H9 (cell line): ENCODE measurements around the gene NEK8. TPM values are rescaled to one million over a fixed set of nuclear protein-coding genes. Genes with fewer than 3 reads are reported as not detected.
A peak's percentile ranks its signal among the peaks of the same experiment; 100 is the strongest.

ENCODE experiments used
- DNase-seq: peaks from one replicate; pipeline ENCODE4 v3.0.0-alpha.2; 2017
- H2AFZ ChIP-seq: one replicate; pipeline ENCODE4 v1.6.1; 2013; ENCODE audit warnings: mild to moderate bottlenecking, low read length, control low read depth, moderate library complexity
- H2AK5ac ChIP-seq: 2 replicates; pipeline ENCODE4 v1.6.1; 2013; ENCODE audit warnings: low read length, control low read depth, mixed read lengths; ENCODE audit not compliant: insufficient read length
- H2BK120ac ChIP-seq: one replicate; pipeline ENCODE4 v1.6.1; 2013; ENCODE audit warnings: low read depth, mild to moderate bottlenecking, low read length, control low read depth, inconsistent platforms; ENCODE audit not compliant: poor library complexity, severe bottlenecking
- H2BK12ac ChIP-seq: 2 replicates; pipeline ENCODE4 v1.6.1; 2013; ENCODE audit warnings: low read length, control low read depth, mixed read lengths, low read depth; ENCODE audit not compliant: insufficient read length
- H2BK15ac ChIP-seq: 2 replicates; pipeline ENCODE4 v1.6.1; 2013; ENCODE audit warnings: low read depth, low read length, control low read depth
- H2BK20ac ChIP-seq: one replicate; pipeline ENCODE4 v1.6.1; 2013; ENCODE audit warnings: low read depth, mild to moderate bottlenecking, low read length, control low read depth, inconsistent platforms; ENCODE audit not compliant: poor library complexity, severe bottlenecking
- H2BK5ac ChIP-seq: 2 replicates; pipeline ENCODE4 v1.6.1; 2013; ENCODE audit warnings: low read length, control low read depth, mixed read lengths; ENCODE audit not compliant: insufficient read length
- H3K14ac ChIP-seq: 2 replicates; pipeline ENCODE4 v1.6.1; 2013; ENCODE audit warnings: low read length, control low read depth; ENCODE audit not compliant: insufficient read depth
- H3K18ac ChIP-seq: 2 replicates; pipeline ENCODE4 v1.6.1; 2013; ENCODE audit warnings: low read depth, mild to moderate bottlenecking, mixed read lengths, low read length, control low read depth; ENCODE audit not compliant: insufficient read length
- H3K23ac ChIP-seq: 2 replicates; pipeline ENCODE4 v1.6.1; 2013; ENCODE audit warnings: low read length, control low read depth, mixed read lengths, low read depth; ENCODE audit not compliant: insufficient read length
- H3K23me2 ChIP-seq: 2 replicates; pipeline ENCODE4 v1.6.1; 2013; ENCODE audit warnings: low read depth, mild to moderate bottlenecking, mixed read lengths, low read length, control low read depth; ENCODE audit not compliant: insufficient read length, poor library complexity, severe bottlenecking
- H3K27ac ChIP-seq: 2 replicates; pipeline ENCODE4 v1.5.1; 2013; ENCODE audit warnings: low read length, control low read depth, mixed read lengths, low read depth; ENCODE audit not compliant: insufficient read length
- H3K27me3 ChIP-seq: 2 replicates; pipeline ENCODE4 v1.6.1; 2013; ENCODE audit warnings: low read length, control low read depth, inconsistent platforms; ENCODE audit not compliant: insufficient read depth
- H3K4ac ChIP-seq: 2 replicates; pipeline ENCODE4 v1.6.1; 2013; ENCODE audit warnings: low read depth, mild to moderate bottlenecking, control low read depth, inconsistent platforms, low read length, moderate library complexity
- H3K4me1 ChIP-seq: 2 replicates; pipeline ENCODE4 v1.6.1; 2013; ENCODE audit warnings: low read length, control low read depth, inconsistent platforms; ENCODE audit not compliant: insufficient read depth
- H3K4me2 ChIP-seq: 2 replicates; pipeline ENCODE4 v1.6.1; 2013; ENCODE audit warnings: low read length, control low read depth, mixed read lengths; ENCODE audit not compliant: insufficient read length, insufficient read depth
- H3K56ac ChIP-seq: 2 replicates; pipeline ENCODE4 v1.6.1; 2013; ENCODE audit warnings: low read depth, mild to moderate bottlenecking, mixed read lengths, low read length, control low read depth; ENCODE audit not compliant: insufficient read length
- H3K79me1 ChIP-seq: 2 replicates; pipeline ENCODE4 v1.6.1; 2013; ENCODE audit warnings: low read depth, mild to moderate bottlenecking, moderate library complexity, low read length, control low read depth, inconsistent platforms; ENCODE audit not compliant: insufficient read depth, poor library complexity, severe bottlenecking
- H3K79me2 ChIP-seq: 2 replicates; pipeline ENCODE4 v1.6.1; 2013; ENCODE audit warnings: low read length, control low read depth, inconsistent platforms; ENCODE audit not compliant: insufficient read depth
- H3K9ac ChIP-seq: 2 replicates; pipeline ENCODE4 v1.6.1; 2013; ENCODE audit warnings: low read length, control low read depth, mixed read lengths; ENCODE audit not compliant: insufficient read length; ENCODE audit errors: extremely low read depth
- H3K9me3 ChIP-seq: one replicate; pipeline ENCODE4 v1.6.1; 2013; ENCODE audit warnings: low read depth, low read length, inconsistent platforms; ENCODE audit not compliant: control insufficient read depth
- H3T11ph ChIP-seq: one replicate; pipeline ENCODE4 v1.6.1; 2013; ENCODE audit warnings: mild to moderate bottlenecking, low read length, control low read depth, inconsistent platforms
- H4K20me1 ChIP-seq: one replicate; pipeline ENCODE4 v1.6.1; 2013; ENCODE audit not compliant: control insufficient read depth, insufficient read length, insufficient read depth
- H4K5ac ChIP-seq: 2 replicates; pipeline ENCODE4 v1.6.1; 2013; ENCODE audit warnings: low read depth, mild to moderate bottlenecking, mixed read lengths, low read length, control low read depth; ENCODE audit not compliant: insufficient read length
- H4K8ac ChIP-seq: replicated peaks from 2 replicates; pipeline ENCODE4 v1.6.1; 2013; ENCODE audit warnings: low read length, control low read depth, mixed read lengths, low read depth; ENCODE audit not compliant: insufficient read length
- H4K91ac ChIP-seq: 2 replicates; pipeline ENCODE4 v1.6.1; 2013; ENCODE audit warnings: low read depth, mild to moderate bottlenecking, moderate library complexity, mixed read lengths, low read length, control low read depth; ENCODE audit not compliant: insufficient read length
- H3K27ac Mint-ChIP-seq, 3 experiments: 2 replicates in 2 of 3; 3 replicates in 1 of 3; pipeline ENCODE4 v1.8.0; 2020 to 2021; ENCODE audit warnings: mixed read lengths in 3 of 3, mild to moderate bottlenecking in 1 of 3, moderate library complexity in 1 of 3
- H3K27me3 Mint-ChIP-seq: 2 replicates; pipeline ENCODE4 v1.8.0; 2021; ENCODE audit warnings: low read depth, mild to moderate bottlenecking, moderate library complexity, mixed read lengths
- H3K36me3 Mint-ChIP-seq, 3 experiments: 2 replicates in 2 of 3; 3 replicates in 1 of 3; pipeline ENCODE4 v1.8.0; 2020 to 2021; ENCODE audit warnings: low read depth in 3 of 3, mixed read lengths in 3 of 3; ENCODE audit not compliant: insufficient read depth in 1 of 3
- H3K4me1 Mint-ChIP-seq, 2 experiments: 2 replicates each; pipeline ENCODE4 v1.8.0; 2020; ENCODE audit warnings: mixed read lengths in 2 of 2
- H3K4me3 Mint-ChIP-seq, 2 experiments: 2 replicates in 1 of 2; 3 replicates in 1 of 2; pipeline ENCODE4 v1.8.0; 2020 to 2021; ENCODE audit warnings: mild to moderate bottlenecking in 2 of 2, mixed read lengths in 2 of 2, moderate library complexity in 1 of 2
- H3K9me3 Mint-ChIP-seq, 2 experiments: 2 replicates in 1 of 2; 3 replicates in 1 of 2; pipeline ENCODE4 v1.8.0; 2020; ENCODE audit warnings: mild to moderate bottlenecking in 2 of 2, mixed read lengths in 2 of 2, moderate library complexity in 1 of 2
- CTCF ChIP-seq: fragments of 200-600 bp; sonication (generic); conservative IDR thresholded peaks from 3 replicates; pipeline ENCODE4 v1.8.0; 2021; ENCODE audit warnings: antibody characterized with exemption, mild to moderate bottlenecking
- WGBS: extraction: QIAGEN DNeasy Blood & Tissue Kit; methylation state at CpG from one replicate; pipeline ENCODE4 v1.1.7; 2013; ENCODE audit warnings: missing lambda C conversion rate, low lambda C conversion rate, mixed read lengths; ENCODE audit not compliant: insufficient read length; ENCODE audit errors: extremely low coverage; 5-methylcytosine and 5-hydroxymethylcytosine counted together
- total RNA-seq: library from RNA; stranded (reverse); gene quantifications from 2 replicates; pipeline ENCODE4 v1.2.1, GENCODE V29; 2021

Gene NEK8
- total RNA-seq, 1 experiment from 2014 or later, result 18.8 TPM

- no peak for DNase-seq
- H4K91ac ChIP-seq, result no peak within 1 kb of the TSS
- H3K4me2 ChIP-seq, result peak within 1 kb of the TSS; percentile 66
- H3K14ac ChIP-seq, result peak within 1 kb of the TSS; percentile 94
- H4K8ac ChIP-seq, result no peak within 1 kb of the TSS
- H3K27ac ChIP-seq, result peak within 1 kb of the TSS; percentile 68
- H3K9me3 Mint-ChIP-seq, result no peaks in the 10 kb centered on the region
- no peak within 1 kb of the TSS for H2BK15ac ChIP-seq
- no peak for TF ChIP-seq CTCF
- H2AK5ac ChIP-seq, result no peak within 1 kb of the TSS
- peaks cover 17% of the 10 kb centered on the region for H3K23me2 ChIP-seq
- H3K27me3 ChIP-seq, result no peaks in the 10 kb centered on the region
- no peak within 1 kb of the TSS for H2BK120ac ChIP-seq
- H3K4me1 ChIP-seq, result peaks cover 3% of the 10 kb centered on the region; the same call in 1 of the 2 replicates
- H3K4me1 Mint-ChIP-seq, result peaks cover 29 to 43% of the 10 kb centered on the region in 2 experiments
- no peak within 1 kb of the TSS for H3T11ph ChIP-seq
- peak within 1 kb of the TSS; percentile 94 for H3K18ac ChIP-seq
- no peak within 1 kb of the TSS for H3K23ac ChIP-seq
- H3K27ac Mint-ChIP-seq, result peak within 1 kb of the TSS; percentile 99 to 100 (median 99)
- no peak within 1 kb of the TSS for H2AFZ ChIP-seq
- peaks cover 4% of the 10 kb centered on the region for H3K79me1 ChIP-seq
- WGBS, result no CpG with 5 or more reads among the region's 20 CpGs
- no peaks in the 10 kb centered on the region for H4K20me1 ChIP-seq
- H4K5ac ChIP-seq, result peak within 1 kb of the TSS; percentile 7
- H3K9ac ChIP-seq, result peak within 1 kb of the TSS; percentile 79
- H2BK5ac ChIP-seq, result no peak within 1 kb of the TSS
- no peak within 1 kb of the TSS for H2BK12ac ChIP-seq
- H3K4me3 Mint-ChIP-seq, result peak within 1 kb of the TSS; percentile 89 to 96
- H3K56ac ChIP-seq, result no peak within 1 kb of the TSS
- H3K79me2 ChIP-seq, result peaks cover 6% of the 10 kb centered on the region; the same call in 1 of the 2 replicates
- no peaks in the 10 kb centered on the region for H3K9me3 ChIP-seq
- H3K36me3 Mint-ChIP-seq, result peaks cover 23 to 43% (median 29%) of the 10 kb centered on the region in 3 experiments; a peak in 6 of 7 replicates
- H3K27me3 Mint-ChIP-seq, result no peaks in the 10 kb centered on the region
- no peak within 1 kb of the TSS for H2BK20ac ChIP-seq
- no peak within 1 kb of the TSS for H3K4ac ChIP-seq
Observed at GRCh38 chr17:28711723-28712031, 16.9 kb upstream of the NEK8 start, which contains the start of gene PROCA1. Gene PROCA1 (minus strand): TSS chr17:28711888. CDS start chr17:28711660, 228 bp downstream.
